WTC11 (cell line): ENCODE measurements around the gene SPINDOC. TPM values are rescaled to one million over a fixed set of nuclear protein-coding genes. Genes with fewer than 3 reads are reported as not detected.

Experiments used
- ATAC-seq: fragments of 200-7000 bp; cut with Tn5 transposase; 2 replicates; pipeline ENCODE4 v1.10.0; 2021; ENCODE audit warnings: mild to moderate bottlenecking, moderate library complexity
- CTCF ChIA-PET: fragments of 300-600 bp; sonication (Branson Sonifier 250); formaldehyde crosslinking; loops from one replicate; lab custom pipeline; 2021; ENCODE audit warnings: antibody characterized with exemption; lab: Charles Lee
- POLR2A ChIA-PET: fragments of 350-600 bp; sonication (Branson Sonifier 250); formaldehyde crosslinking; loops from one replicate; lab custom pipeline; 2021; ENCODE audit warnings: antibody characterized with exemption; lab: Charles Lee
- DNase-seq: peaks from one replicate; pipeline ENCODE4 v3.0.0; 2021; ENCODE audit warnings: low spot score
- H3K27ac Mint-ChIP-seq: 2 replicates; pipeline ENCODE4 v1.8.0; 2021; ENCODE audit warnings: mixed read lengths
- H3K27me3 Mint-ChIP-seq: 2 replicates; pipeline ENCODE4 v1.8.0; 2021; ENCODE audit warnings: low read depth, mild to moderate bottlenecking, moderate library complexity, mixed read lengths
- H3K36me3 Mint-ChIP-seq: 2 replicates; pipeline ENCODE4 v1.8.0; 2021; ENCODE audit warnings: mixed read lengths
- H3K4me1 Mint-ChIP-seq: 2 replicates; pipeline ENCODE4 v1.8.0; 2022; ENCODE audit warnings: mixed read lengths
- H3K4me3 Mint-ChIP-seq: 2 replicates; pipeline ENCODE4 v1.8.0; 2021; ENCODE audit warnings: mild to moderate bottlenecking, moderate library complexity, mixed read lengths
- H3K9me3 Mint-ChIP-seq: 2 replicates; pipeline ENCODE4 v1.8.0; 2021; ENCODE audit warnings: mixed read lengths
- AFF4 ChIP-seq: sonication (generic); formaldehyde crosslinking; IDR thresholded peaks from 2 replicates; pipeline ENCODE4 v1.8.1; 2023; ENCODE audit warnings: mild to moderate bottlenecking, missing genetic modification reagents, borderline replicate concordance
- CBFB ChIP-seq: sonication (generic); formaldehyde crosslinking; IDR thresholded peaks from 2 replicates; pipeline ENCODE4 v1.8.1; 2022; ENCODE audit warnings: mild to moderate bottlenecking, low read depth, missing genetic modification reagents
- CREM ChIP-seq: sonication (generic); formaldehyde crosslinking; IDR thresholded peaks from 2 replicates; pipeline ENCODE4 v1.8.1; 2022; ENCODE audit warnings: mild to moderate bottlenecking, missing genetic modification reagents, moderate library complexity
- ESRRA ChIP-seq: sonication (generic); formaldehyde crosslinking; IDR thresholded peaks from 2 replicates; pipeline ENCODE4 v1.8.1; 2022; ENCODE audit warnings: mild to moderate bottlenecking, missing genetic modification reagents, borderline replicate concordance
- ETV6 ChIP-seq: sonication (generic); formaldehyde crosslinking; IDR thresholded peaks from 2 replicates; pipeline ENCODE4 v1.8.1; 2022; ENCODE audit warnings: mild to moderate bottlenecking, missing genetic modification reagents
- GRHL2 ChIP-seq: fragments of 250-450 bp; sonication (Bioruptor Pico); IDR thresholded peaks from 2 replicates; pipeline ENCODE4 v1.8.0; 2022; ENCODE audit warnings: mild to moderate bottlenecking, moderate library complexity; ENCODE audit not compliant: insufficient replicate concordance, severe bottlenecking
- HMGA2 ChIP-seq: fragments of 250-450 bp; sonication (Bioruptor Pico); IDR thresholded peaks from 2 replicates; pipeline ENCODE4 v1.4.0; 2021; ENCODE audit warnings: mild to moderate bottlenecking, moderate library complexity
- MLX ChIP-seq: sonication (generic); formaldehyde crosslinking; IDR thresholded peaks from 2 replicates; pipeline ENCODE4 v1.8.1; 2023; ENCODE audit warnings: mild to moderate bottlenecking, missing genetic modification reagents, moderate library complexity
- NFE2L1 ChIP-seq: sonication (generic); formaldehyde crosslinking; IDR thresholded peaks from 2 replicates; pipeline ENCODE4 v1.8.1; 2023; ENCODE audit warnings: missing genetic modification reagents
- NR1H2 ChIP-seq: sonication (generic); formaldehyde crosslinking; IDR thresholded peaks from 2 replicates; pipeline ENCODE4 v1.9.0; 2021; ENCODE audit warnings: mild to moderate bottlenecking, moderate library complexity, missing genetic modification reagents
- PRDM15 ChIP-seq: sonication (generic); formaldehyde crosslinking; IDR thresholded peaks from 2 replicates; pipeline ENCODE4 v1.8.0; 2022; ENCODE audit warnings: missing genetic modification reagents
- SOX15 ChIP-seq: fragments of 250-450 bp; sonication (Bioruptor Pico); IDR thresholded peaks from 2 replicates; pipeline ENCODE4 v1.9.0; 2021; ENCODE audit warnings: mild to moderate bottlenecking
- ZBTB43 ChIP-seq: sonication (generic); formaldehyde crosslinking; IDR thresholded peaks from 2 replicates; pipeline ENCODE4 v1.8.1; 2023; ENCODE audit warnings: mild to moderate bottlenecking, missing genetic modification reagents
- ZNF121 ChIP-seq: sonication (generic); formaldehyde crosslinking; IDR thresholded peaks from 2 replicates; pipeline ENCODE4 v1.8.0; 2023; ENCODE audit warnings: missing genetic modification reagents
- ZNF281 ChIP-seq: sonication (generic); formaldehyde crosslinking; IDR thresholded peaks from 2 replicates; pipeline ENCODE4 v1.8.0; 2023; ENCODE audit warnings: mild to moderate bottlenecking, missing genetic modification reagents
- ZNF317 ChIP-seq: sonication (generic); formaldehyde crosslinking; IDR thresholded peaks from 2 replicates; pipeline ENCODE4 v1.8.1; 2023; ENCODE audit warnings: low read depth, mild to moderate bottlenecking, moderate library complexity, missing genetic modification reagents, borderline replicate concordance
- ZNF671 ChIP-seq: fragments of 250-450 bp; sonication (Bioruptor Pico); IDR thresholded peaks from 2 replicates; pipeline ENCODE4 v1.8.0; 2021; ENCODE audit warnings: mild to moderate bottlenecking
- total RNA-seq: library from RNA; stranded (reverse); gene quantifications from 3 replicates; pipeline ENCODE4 v1.2.3, GENCODE V29; 2021
- TF ChIP-seq, protein P1 (sequence below): sonication (generic); formaldehyde crosslinking; IDR thresholded peaks from 2 replicates; pipeline ENCODE4 v1.8.0; 2022; ENCODE audit warnings: mild to moderate bottlenecking, missing genetic modification reagents

The SPINDOC gene
- total RNA-seq, 1 experiment from 2014 or later: 93.8 TPM

- TF ChIP-seq CBFB (CRISPR knock-in tag) (no peak), CREM (CRISPR knock-in tag) (no peak), SOX15 (CRISPR knock-in tag) (no peak)
Observed at GRCh38 chr11:63845911-63846310, 32.7 kb downstream of the SPINDOC start (continued).

- H3K4me3 Mint-ChIP-seq: peak overlapping the region; percentile 50
- CTCF ChIA-PET: interaction anchor here (0.6 to 1.3 kb wide), 5 partner anchors 8 to 73 kb away, joined by 3 to 6 read pairs (median 3); partner anchors contain the start of gene MARK2
- POLR2A ChIA-PET: interaction anchor here (0.7 to 1.6 kb wide), 3 partner anchors 70 to 186 kb away, joined by 3 read pairs; no protein-coding TSS in a partner anchor
Observed at GRCh38 chr11:63846897-63847296, 33.6 kb downstream of the SPINDOC start.

GRCh38 chr11:63847363-63847762 lies 34.1 kb downstream of the SPINDOC start:
- Mint-ChIP-seq H3K4me1 (peaks cover 78% of the 10 kb centered on the region), H3K27ac (peak overlapping the region; percentile 98), H3K27me3 (no peaks in the 10 kb centered on the region), H3K36me3 (peaks cover 2% of the 10 kb centered on the region; the same call in 1 of the 2 replicates), H3K9me3 (no peaks in the 10 kb centered on the region), H3K4me3 (peak overlapping the region; percentile 50)
- TF ChIP-seq MLX (CRISPR knock-in tag) (no peak), ZBTB43 (CRISPR knock-in tag) (no peak), PRDM15 (CRISPR knock-in tag) (no peak)
- ChIA-PET POLR2A (interaction anchor here (1.6 kb wide), 1 partner anchor 70 kb away, joined by 3 read pairs; no protein-coding TSS in a partner anchor), CTCF (interaction anchor here (0.6 to 1.3 kb wide), 7 partner anchors 9 to 92 kb away, joined by 3 to 6 read pairs (median 3); partner anchors contain the start of genes MARK2 and NAA40)
- ATAC-seq (peak; percentile 89), DNase-seq (peak; percentile 36)

More at GRCh38 chr11:63846897-63847296, 33.6 kb downstream of the SPINDOC start:
- Mint-ChIP-seq H3K36me3 (peaks cover 2% of the 10 kb centered on the region; the same call in 1 of the 2 replicates), H3K27ac (peak overlapping the region; percentile 98), H3K9me3 (no peaks in the 10 kb centered on the region), H3K27me3 (no peaks in the 10 kb centered on the region), H3K4me1 (peaks cover 81% of the 10 kb centered on the region)
- TF ChIP-seq ZNF121 (CRISPR knock-in tag) (peak; percentile 96), GRHL2 (CRISPR knock-in tag) (no peak)
- no peak for DNase-seq
- no peak for ATAC-seq

- Mint-ChIP-seq H3K4me1 (peaks cover 56% of the 10 kb centered on the region), H3K9me3 (no peaks in the 10 kb centered on the region; the same call in 1 of the 2 replicates), H3K36me3 (peaks cover 12% of the 10 kb centered on the region), H3K27me3 (no peaks in the 10 kb centered on the region), H3K27ac (peak overlapping the region; percentile 89), H3K4me3 (no peak overlapping the region)
- ChIA-PET POLR2A (no interaction called here), CTCF (no interaction called here)
- no peak for ATAC-seq
- no peak for DNase-seq
- TF ChIP-seq ETV6 (no peak), NR1H2 (CRISPR knock-in tag) (no peak), HMGA2 (CRISPR knock-in tag) (no peak), ZNF281 (CRISPR knock-in tag) (no peak), AFF4 (CRISPR knock-in tag) (no peak), ZNF671 (CRISPR knock-in tag) (no peak), ESRRA (CRISPR knock-in tag) (no peak), NFE2L1 (CRISPR knock-in tag) (no peak), ZNF317 (no peak)
- TF ChIP-seq, protein P1, sequence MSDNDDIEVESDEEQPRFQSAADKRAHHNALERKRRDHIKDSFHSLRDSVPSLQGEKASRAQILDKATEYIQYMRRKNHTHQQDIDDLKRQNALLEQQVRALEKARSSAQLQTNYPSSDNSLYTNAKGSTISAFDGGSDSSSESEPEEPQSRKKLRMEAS (CRISPR knock-in tag): no peak
Observed at GRCh38 chr11:63849691-63850090, 36.4 kb downstream of the SPINDOC start.
